GM19023 (cell line): ENCODE results near the gene ACTG1.

Experiments used
- ATAC-seq: cut with Tn5 transposase; IDR thresholded peaks from one replicate; pipeline ENCODE4 v1.9.1; 2021; ENCODE audit warnings: mild to moderate bottlenecking, moderate library complexity; ENCODE audit not compliant: unreplicated experiment

ACTG1 gene

GRCh38 chr17:81468111-81468769, 44.4 kb downstream of the ACTG1 start:
- ATAC-seq, result no peak

GRCh38 chr17:81466564-81467472, 45.8 kb downstream of the ACTG1 start:
- ATAC-seq, result no peak

GRCh38 chr17:81465910-81466309, 46.7 kb downstream of the ACTG1 start:
- ATAC-seq, result no peak

GRCh38 chr17:81464586-81464985, 48.0 kb downstream of the ACTG1 start:
- ATAC-seq, result no peak

GRCh38 chr17:81463506-81463905, 49.1 kb downstream of the ACTG1 start:
- ATAC-seq, result no peak

GRCh38 chr17:81462506-81463125, 50.0 kb downstream of the ACTG1 start:
- no peak for ATAC-seq

GRCh38 chr17:81461607-81462500, 50.7 kb downstream of the ACTG1 start:
- ATAC-seq, result no peak

- ATAC-seq, result no peak
These were observed 51.6 kb downstream of the ACTG1 start for GRCh38 chr17:81460856-81461460.
